ENCODE results near the gene CNGB1.

- no peak for TF ChIP-seq CTCF (IDR thresholded peaks at IDR 0.05; ENCODE audit: low read depth, low read length, missing input control)
- TF ChIP-seq MAX (IDR thresholded peaks at IDR 0.05) = no peak
- TF ChIP-seq EGR1 (IDR thresholded peaks at IDR 0.05; ENCODE audit: low read depth in 2 of 2) = no peak
- TF ChIP-seq REST (IDR thresholded peaks at IDR 0.05) = no peak
- TF ChIP-seq RAD21 (IDR thresholded peaks at IDR 0.05) = no peak
- no peak for TF ChIP-seq TAF1 (conservative IDR thresholded peaks at IDR 0.05)
- no peak for TF ChIP-seq SP1 (IDR thresholded peaks at IDR 0.05)
- TF ChIP-seq YY1 (IDR thresholded peaks at IDR 0.05) = no peak
- TF ChIP-seq JUND (IDR thresholded peaks at IDR 0.05) = no peak
- no peak for TF ChIP-seq ATF3 (IDR thresholded peaks at IDR 0.05)
- TF ChIP-seq ZBTB33 (IDR thresholded peaks at IDR 0.05) = no peak
- TF ChIP-seq GABPA (IDR thresholded peaks at IDR 0.05 in 1 of 2, conservative IDR thresholded peaks at IDR 0.05 in 1 of 2) = no peak
These were observed 32.0 kb upstream of the CNGB1 start for GRCh38 chr16:58002936-58003335.

Data from liver (tissue), 3 donors.